Hippocampal formation (tissue), 2 donors: ENCODE results near the gene TPO.

ENCODE experiments used
- DNase-seq, 2 donors: peaks; one replicate each; lab custom pipeline; 2025; lab: John Stamatoyannopoulos, UW

TPO gene

DNA sequence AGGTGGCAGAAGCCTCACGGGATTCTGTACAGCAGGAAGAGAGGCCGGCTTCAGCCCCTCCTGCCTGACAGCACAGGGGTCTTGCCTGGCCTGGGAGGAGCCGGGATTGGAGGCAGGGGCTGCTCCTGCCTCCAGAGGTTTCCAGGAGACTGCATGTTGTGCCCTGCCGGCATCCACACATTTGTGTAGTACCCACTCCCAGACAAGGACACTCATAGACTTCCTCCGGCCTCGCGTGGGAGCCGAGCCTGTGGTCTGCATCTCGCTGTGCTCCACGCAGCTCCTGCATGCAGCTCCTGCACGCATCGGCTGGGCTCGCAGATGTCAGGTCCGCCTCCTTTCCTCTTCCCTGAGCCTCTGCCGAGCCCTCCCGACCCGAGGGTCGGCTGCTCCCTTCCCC, 34.7 kb downstream of the TPO start:
- no peak for DNase-seq

DNA sequence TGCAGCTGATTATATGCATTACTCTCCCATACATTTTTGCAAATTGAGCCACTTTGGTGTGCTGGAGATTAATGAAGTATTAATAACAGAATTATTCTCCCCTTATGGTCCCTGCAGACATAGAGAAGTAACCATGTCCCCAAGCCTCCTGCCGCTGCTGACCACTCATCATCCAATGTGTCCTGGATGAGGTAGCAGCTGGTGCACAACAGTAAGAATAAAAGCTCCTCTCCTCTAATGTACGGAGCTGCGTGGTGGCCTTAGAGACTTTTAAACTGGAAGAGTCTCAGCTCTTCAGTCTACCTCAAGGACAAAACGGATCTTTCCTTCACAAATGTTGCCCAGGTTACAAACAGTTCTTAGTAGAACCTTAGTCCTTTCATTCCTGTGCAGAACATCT, 37.7 kb downstream of the TPO start:
- DNase-seq = no peak

DNA sequence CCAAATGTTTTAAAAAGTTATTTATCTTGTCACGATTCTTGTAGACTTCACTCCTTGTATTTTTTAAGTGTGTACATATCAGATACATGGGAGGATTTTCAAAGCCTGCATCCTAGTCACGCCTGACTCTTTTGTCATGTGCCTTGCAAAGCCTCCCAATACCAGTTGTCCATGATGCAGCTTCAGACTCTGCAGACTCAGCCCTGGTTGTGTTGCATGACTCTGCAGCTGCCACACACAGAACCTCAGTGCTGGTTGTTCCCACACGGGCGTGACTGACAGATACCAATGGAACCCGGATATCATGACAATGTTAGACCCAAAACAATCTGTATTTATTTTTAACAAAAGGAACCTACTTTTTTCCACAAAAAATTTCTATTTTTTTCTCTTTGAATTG, 38.2 kb downstream of the TPO start:
- no peak for DNase-seq

DNA sequence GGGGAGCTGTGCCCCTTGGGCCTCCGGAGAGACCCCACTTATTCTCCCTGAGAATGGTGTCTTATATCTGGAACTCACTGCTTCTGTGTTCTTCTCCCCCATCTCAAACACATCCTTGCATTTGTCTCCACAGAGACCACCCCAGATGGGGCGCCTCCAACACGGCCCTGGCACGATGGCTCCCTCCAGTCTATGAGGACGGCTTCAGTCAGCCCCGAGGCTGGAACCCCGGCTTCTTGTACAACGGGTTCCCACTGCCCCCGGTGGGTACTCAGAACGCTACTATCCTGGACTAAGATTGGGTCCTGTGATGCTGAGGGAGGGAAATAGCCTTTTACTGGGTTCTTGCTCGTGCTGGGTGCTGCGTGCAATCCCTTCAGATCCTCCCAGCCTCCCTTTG, 40.3 kb downstream of the TPO start:
- no peak for DNase-seq

DNA sequence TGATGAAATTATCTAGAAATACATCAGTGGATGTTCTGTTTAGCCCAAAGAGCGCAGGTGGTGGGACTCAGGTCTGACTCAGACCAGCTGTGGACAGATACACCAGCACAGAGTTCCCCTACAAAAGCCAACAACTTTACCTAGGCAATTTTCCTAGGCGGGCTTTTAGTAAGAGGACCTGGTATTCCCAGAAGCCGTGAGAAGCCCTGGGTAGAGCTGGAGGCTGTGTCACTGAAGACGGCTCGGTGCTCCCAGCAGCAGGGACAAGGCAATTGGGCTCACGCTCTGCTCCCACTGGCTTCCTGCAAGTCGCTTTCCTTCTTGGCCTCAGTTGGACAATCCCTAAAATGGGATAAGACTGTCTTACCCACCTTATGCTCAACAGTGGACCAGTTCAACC, 41.1 kb downstream of the TPO start:
- no peak for DNase-seq

DNA sequence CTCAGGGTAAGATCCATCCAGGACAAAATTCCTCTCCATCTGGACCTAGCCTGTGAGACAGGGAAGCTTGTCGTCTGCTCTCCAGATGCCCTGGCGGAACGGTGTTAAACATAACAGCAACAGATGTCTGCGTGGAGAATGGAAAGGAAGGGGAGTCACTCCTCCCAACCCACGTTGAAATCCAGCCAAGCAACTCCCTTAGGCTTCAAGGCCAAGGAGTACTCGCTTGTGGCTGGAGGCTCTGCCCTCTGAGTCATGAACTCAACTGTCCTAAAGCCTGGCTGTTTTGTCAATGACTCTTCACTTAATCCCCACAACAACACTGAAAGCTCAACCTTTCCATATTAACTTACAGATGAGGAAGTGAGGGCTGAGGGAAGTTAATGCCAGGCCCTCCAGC, 42.2 kb downstream of the TPO start:
- DNase-seq = no peak

DNA sequence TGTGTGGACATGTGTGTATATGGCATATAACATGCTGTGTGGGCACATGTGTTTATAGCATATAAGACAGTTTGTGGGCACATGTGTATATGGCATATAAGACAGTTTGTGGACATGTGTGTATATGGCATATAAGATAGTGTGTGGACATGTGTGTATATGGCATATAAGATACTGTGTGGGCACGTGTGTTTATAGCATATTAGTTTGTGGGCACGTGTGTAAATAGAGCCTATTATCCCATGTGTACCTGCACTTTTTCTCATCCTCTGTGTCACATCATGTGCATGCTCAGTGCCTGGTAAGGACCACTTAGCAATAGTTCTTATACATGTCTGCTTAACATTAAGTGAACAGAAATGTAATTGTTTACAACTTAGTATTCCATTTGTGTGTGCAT, 45.2 kb downstream of the TPO start:
- DNase-seq = no peak

DNA sequence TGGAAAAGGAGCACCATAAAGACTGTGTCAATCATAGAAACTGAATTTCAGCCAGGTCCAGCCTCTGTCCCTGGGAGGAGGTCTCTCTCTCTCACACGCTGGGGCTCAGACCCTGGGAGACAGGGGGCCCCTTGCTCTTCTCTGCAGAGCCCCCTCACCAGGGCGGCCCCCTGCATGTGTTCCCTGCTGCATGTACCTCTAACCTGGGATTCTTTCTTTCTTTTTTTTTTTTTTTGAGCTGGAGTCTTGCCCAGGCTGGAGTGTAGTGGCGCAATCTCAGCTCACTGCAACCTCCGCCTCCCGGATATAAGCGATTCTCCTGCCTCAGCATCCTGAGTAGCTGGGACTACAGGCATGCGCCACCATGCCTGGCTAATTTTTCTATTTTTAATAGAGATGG, 46.5 kb downstream of the TPO start:
- DNase-seq = no peak

DNA sequence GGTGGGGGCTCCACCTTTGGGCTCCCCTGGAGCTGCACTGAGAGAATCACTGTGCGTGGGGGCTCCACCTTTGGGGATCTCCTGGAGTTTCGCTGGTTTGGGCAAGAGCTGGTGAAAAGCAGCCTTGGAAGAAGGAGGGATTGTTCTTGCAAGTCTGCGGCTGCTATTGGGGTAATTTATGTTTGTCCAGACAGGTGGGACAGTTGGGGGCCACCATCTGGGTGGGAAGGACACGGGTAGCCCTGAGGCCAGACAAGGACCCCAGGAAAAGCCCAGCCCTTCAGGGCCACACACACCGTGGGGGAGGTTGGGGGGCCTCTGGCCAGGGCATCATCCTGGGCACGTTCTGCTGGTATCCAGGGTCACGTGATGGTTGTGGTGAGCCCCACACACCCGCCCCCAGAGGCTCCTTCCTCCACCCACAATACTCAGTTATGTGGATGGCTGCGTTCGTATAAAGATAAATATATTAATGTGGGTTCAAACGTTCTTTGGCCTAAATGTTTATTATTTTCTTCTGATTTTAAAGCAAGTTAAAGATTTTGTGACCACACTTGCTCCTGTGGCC, 47.7 kb downstream of the TPO start:
- DNase-seq = no peak

DNA sequence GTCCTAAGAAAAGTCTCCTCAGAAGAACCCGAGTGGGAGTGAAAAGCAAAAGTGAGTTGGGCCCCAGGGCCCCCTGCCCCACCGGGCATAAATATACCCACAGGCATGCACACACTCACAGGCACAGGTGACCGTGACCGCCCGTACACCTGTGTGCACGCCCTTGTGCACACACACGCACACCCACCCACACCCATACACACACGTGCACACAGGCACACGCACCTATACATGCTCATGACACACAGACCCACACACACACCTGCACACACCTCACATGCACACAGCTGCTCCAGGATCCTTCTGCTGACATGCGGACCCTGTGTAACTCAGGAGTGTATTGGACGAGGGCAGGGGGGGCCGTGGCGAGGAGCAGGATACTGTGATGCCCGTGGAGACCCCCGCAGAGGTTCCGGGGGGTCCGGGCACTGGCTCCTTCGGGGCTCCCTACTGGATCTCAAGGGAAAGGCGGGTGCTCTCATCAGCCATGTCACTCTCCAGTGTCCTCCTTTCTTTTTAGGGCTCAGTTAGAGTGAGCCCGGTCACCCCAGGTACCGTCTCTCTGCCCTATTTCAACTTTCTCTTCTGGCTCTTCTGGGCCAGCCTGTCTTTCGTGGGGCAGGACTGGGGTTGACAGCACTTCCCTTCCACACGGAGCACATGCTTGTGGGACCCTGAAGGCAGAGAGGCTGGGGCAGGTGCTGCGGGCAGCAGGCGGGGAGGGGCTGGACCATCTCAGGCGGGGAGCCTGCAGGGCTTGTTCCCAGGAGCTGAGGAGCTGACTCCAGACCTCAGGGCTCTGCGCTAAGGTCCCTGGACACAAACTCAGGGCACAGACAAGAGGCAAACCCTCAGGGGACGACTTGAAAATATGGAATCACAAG, 48.5 kb downstream of the TPO start:
- DNase-seq = no peak

DNA sequence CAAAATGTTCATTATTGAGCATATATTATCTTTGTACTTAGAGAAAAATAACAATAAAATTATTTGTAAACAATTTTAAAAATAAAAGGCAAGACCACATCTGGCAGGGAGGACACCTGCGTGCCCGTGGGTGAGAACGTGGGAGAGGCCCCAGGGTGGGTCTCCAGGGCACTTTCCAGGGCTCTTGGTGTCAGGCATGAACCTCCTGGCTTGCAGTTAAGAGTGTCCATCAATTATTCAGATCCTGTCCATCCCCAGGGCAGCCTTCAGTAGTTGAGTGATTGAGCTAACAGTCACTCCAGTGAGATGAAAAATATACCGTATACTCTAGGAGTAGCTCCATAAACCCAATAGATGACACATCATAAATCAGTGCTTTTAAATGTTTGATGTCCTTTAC, 49.7 kb downstream of the TPO start:
- no peak for DNase-seq

DNA sequence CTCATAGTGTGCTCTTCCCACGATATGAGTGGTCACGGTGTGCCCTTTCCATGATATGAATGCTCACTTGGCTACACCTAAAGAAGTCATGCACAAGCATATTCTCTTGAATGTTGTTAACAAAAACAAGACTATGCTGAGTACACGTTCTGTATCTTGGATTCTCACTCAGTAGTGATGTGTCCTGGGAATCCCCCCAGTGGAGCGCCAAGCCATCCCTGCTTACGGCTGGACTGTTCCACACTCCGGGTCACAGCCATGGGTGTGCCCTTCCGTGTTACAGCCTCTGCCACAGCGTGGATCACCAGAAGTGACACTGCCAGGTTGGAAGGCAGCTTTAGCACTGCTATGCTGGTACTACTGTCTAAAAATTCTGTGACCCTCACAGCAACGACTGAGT, 59.1 kb downstream of the TPO start:
- no peak for DNase-seq

DNA sequence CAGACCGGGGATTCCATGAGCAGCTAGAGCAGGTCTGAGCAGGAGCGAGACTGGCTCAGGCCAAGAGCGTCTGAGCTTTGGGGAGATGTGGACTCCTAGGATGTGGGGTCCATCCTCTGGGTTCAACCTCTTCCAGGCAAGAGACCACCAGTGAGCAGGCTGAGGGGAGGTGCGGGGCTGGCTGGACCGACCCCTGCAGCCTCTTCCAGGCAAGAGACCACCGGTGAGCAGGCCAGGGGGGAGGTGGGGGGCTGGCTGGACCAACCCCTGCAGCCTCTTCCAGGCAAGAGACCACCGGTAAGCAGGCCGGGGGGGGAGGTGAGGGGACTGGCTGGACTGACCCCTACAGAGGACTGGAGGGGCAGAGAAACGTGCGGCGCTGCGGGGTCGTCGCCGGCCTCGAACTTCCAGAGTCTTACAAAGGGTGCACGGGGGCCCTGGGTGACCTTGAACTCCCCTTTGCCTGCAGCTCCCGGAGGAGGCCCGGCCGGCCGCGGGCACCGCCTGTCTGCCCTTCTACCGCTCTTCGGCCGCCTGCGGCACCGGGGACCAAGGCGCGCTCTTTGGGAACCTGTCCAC, 63.4 kb downstream of the TPO start:
- DNase-seq = no peak

DNA sequence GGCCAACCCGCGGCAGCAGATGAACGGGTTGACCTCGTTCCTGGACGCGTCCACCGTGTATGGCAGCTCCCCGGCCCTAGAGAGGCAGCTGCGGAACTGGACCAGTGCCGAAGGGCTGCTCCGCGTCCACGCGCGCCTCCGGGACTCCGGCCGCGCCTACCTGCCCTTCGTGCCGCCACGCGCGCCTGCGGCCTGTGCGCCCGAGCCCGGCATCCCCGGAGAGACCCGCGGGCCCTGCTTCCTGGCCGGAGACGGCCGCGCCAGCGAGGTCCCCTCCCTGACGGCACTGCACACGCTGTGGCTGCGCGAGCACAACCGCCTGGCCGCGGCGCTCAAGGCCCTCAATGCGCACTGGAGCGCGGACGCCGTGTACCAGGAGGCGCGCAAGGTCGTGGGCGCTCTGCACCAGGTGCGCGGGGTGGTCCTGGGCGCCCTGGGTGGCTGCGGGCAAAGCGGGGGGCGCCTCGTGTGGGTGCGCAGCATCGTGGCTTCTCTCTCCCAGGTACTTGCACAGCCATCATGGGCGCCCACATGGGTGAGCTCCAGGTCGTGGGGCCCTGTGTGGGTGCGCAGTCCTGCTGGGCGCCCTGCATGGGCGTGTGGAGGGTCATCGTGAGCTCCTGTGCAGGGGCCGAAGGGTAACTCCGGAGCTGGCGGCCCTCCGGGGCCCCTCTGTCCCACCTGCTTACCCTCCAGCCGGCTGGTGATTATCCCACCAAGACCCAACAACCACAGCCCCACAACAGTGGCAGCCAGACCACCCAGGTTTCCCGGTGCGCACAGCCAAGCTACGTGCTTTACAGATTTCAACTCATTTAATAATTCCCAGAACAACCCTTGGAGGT, 64.2 kb downstream of the TPO start:
- DNase-seq = no peak

DNA sequence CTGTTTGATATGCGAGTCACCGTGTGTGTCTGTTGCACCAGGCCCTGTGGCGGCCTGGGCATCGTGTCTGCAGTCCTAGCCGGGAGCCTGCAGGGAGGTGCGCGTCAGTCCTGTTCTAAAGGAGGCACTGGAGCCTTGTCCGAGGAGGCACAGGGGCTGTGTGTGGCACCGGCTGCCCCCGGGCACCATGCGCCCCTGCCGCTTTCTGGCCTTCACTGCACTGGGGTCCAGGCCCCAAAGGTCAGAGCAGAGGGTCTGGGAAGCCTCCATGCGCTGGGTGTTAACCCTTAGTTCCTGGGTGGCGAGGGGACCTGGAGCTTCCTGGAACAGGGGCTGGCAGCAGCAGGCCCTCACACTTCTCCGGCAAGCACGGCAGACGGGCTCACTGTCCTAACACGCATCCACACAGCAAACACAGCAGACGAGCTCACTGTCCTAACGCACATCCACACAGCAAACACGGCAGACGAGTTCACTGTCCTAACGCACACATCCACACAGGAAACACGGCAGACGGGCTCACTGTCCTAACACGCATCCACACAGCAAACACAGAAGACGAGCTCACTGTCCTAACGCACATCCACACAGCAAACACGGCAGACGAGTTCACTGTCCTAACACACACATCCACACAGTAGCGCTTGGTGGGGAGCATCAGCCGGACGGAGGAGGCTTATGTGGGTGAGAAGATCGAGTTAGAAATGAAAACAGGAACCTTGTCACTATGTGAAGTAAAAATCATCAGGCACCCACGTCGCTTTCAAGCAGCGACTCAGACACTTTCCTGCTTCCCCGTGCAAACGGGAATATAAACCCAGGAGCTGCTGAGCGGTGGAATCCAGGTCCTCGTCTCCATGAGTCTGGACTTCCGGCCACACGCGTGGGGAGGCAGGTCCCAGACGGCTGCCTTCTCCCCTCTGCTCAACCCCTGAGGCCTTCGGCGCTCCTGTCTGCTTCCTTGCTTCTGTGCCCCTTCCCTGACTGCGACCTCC, 65.3 kb downstream of the TPO start:
- DNase-seq = no peak

DNA sequence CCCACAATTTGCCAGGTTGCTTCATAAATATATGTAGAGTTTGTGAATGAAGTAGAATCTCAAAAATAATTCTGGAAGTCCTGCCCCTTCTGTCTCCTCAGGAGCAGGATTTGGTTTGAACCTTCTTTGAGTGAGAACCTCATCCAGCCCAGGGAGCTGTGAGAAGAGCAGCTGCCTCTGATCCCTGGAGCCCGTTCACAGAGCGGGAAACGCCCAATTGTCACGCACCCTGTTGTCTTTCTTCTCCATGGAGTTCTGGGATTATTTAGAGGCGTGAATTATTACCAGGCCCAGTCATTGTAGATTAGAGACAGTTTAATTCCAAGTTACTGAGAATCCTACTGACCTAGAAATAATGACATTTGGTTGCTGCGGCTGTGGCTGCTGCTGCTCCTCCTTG, 66.1 kb downstream of the TPO start:
- DNase-seq = no peak

DNA sequence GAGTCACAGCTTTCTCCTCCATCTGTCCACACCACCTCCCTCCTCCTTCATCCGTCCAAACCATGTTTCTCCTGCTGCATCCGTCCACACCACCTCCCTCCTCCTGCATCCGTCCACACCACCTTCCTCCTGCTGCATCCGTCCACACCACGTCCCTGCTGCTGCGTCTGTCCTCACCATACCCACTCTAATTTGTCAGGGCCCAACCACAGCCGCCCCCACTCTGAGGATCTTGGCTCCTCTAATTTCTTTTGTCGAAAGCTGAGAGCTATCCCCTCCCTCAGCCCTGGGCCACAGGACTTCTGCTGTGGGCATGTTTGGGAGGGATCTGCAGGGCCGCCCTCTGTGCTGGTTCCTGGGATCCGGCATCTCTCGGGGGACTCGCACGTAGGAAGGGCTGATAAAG, 67.4 kb downstream of the TPO start:
- no peak for DNase-seq

DNA sequence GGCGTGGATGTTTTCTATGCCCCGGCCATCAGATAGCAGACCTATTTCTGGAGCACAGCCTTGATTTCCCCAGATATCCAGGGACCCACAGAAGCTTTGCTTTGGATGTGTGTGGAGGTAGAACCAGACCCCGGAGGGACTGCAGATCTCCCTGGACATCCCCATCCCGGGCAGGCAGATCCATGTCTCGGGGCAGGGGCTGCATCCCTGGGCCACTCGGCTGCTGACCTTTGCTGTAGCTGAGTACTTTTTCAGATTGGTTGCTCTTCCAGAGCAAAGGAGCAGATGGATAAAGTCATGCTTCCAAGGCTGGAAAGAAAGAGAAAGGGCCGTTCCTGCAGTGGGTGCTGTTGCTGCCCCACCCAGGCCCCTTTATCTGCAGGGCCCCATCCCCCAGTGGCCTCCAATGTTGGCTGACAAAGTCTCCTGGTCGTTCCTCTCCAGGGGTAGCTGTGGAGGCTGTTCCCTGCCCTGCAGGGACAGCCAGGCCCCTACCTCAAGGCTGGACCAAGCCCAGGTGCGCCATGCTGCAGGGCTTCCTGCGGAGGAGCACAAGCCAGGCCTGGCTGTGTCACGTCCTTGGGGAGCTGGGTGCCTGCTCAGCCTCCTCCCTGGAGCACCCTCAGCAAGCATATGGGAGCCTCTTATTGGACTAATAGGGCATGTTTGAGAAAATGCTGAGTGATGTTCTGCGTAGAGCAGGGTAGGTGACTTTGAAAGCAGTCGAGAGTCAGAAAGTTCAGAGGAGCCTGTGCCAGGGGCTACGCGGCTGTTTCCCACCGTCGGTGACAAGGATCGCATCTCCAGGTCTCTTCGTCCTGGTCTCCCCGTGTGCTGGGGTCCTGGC, 68.4 kb downstream of the TPO start:
- no peak for DNase-seq

DNA sequence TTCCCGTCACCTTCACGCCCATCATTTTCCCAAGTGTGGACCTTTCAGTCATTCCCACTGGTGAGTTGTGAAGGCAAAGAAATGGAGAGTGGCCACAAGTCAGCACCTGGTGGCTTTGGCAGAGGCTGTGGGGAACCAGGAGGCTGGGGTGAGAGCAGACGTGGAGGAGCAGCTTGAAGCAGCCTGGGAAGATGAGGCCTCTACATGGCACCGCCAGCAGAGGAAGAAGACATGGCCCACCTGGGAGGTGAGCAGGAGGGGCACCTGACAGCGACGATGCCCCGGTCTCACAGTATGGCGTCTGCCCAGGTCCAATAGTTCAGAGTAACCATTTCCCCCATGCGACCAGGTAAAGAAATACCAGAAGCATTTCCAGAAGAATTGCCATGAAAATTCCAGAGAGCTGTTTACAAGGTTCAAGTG, 69.0 kb downstream of the TPO start:
- DNase-seq = no peak

DNA sequence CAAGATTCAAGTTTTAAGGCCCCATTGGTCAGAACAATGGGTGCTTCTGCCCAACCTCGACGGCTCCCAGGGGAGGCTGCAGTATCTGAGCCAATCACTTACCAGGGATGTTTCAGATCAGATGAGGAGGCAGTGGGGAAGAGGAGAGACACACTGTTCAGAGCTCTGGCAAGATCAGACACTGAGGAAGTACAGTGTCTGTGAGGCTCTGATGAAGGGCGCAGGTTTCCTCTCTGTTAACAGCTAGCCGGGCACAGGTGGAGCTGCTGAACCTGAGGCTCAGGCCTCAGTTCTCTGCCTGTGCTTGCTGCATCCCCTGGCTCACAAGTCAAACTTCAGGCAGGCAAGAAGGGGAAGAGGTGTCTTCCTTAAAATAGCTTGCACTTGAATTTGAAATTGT, 69.7 kb downstream of the TPO start:
- no peak for DNase-seq
